Liver (tissue), 9 donors: ENCODE measurements around the gene SETX. TPM values are rescaled to one million over a fixed set of nuclear protein-coding genes. Genes with fewer than 3 reads are reported as not detected.

Experiments
- DNase-seq: peaks from one replicate; pipeline ENCODE4 v3.0.0-alpha.2; 2017; ENCODE audit warnings: low spot score
- H3K27ac ChIP-seq, 2 donors: one replicate each; pipeline ENCODE4 v1.7.0; 2013; ENCODE audit warnings: inconsistent platforms in 2 of 2, low read length in 2 of 2, control low read depth in 1 of 2, low read depth in 1 of 2, mild to moderate bottlenecking in 1 of 2
- H3K27me3 ChIP-seq, 4 donors: one replicate each; pipeline versions ENCODE4 v1.6.1 to v1.7.0; 2013; ENCODE audit warnings: low read length in 3 of 4, inconsistent platforms in 1 of 4, mild to moderate bottlenecking in 1 of 4, moderate library complexity in 1 of 4; ENCODE audit not compliant: control insufficient read depth in 4 of 4, insufficient read depth in 4 of 4
- H3K36me3 ChIP-seq, 4 donors: one replicate each; pipeline versions ENCODE4 v1.6.1 to v1.7.0; 2013; ENCODE audit warnings: low read length in 3 of 4, mild to moderate bottlenecking in 3 of 4, low read depth in 1 of 4, moderate library complexity in 1 of 4; ENCODE audit not compliant: control insufficient read depth in 4 of 4, insufficient read depth in 3 of 4
- H3K4me1 ChIP-seq, 4 donors: one replicate each; pipeline versions ENCODE4 v1.6.1 to v1.7.0; 2013; ENCODE audit warnings: low read length in 3 of 4, mild to moderate bottlenecking in 3 of 4, moderate library complexity in 1 of 4; ENCODE audit not compliant: control insufficient read depth in 4 of 4, insufficient read depth in 4 of 4
- H3K4me3 ChIP-seq, 3 donors: one replicate each; pipeline versions ENCODE4 v1.6.1 to v1.7.0; 2013; ENCODE audit warnings: low read length in 3 of 3, control low read depth in 1 of 3, low read depth in 1 of 3, mild to moderate bottlenecking in 1 of 3
- H3K9ac ChIP-seq, 2 donors: one replicate each; pipeline ENCODE4 v1.7.0; 2013; ENCODE audit warnings: low read length in 2 of 2, mild to moderate bottlenecking in 2 of 2, moderate library complexity in 2 of 2, control low read depth in 1 of 2, low read depth in 1 of 2
- H3K9me3 ChIP-seq, 4 donors: one replicate each; pipeline versions ENCODE4 v1.6.1 to v1.7.0; 2013; ENCODE audit warnings: low read length in 3 of 4; ENCODE audit not compliant: control insufficient read depth in 4 of 4
- ATF3 ChIP-seq: IDR thresholded peaks from 2 replicates; pipeline ENCODE4 v1.6.1; 2016; ENCODE audit warnings: antibody characterized with exemption
- CTCF ChIP-seq: fragments of 150-350 bp; IDR thresholded peaks from 2 replicates; pipeline ENCODE4 v1.5.1; 2017; ENCODE audit warnings: improper control_type of control experiment, low read depth, low read length; ENCODE audit not compliant: missing input control
- EGR1 ChIP-seq, 2 donors: IDR thresholded peaks; 2 replicates each; pipeline ENCODE4 v1.6.1; 2016 to 2018; ENCODE audit warnings: antibody characterized with exemption in 2 of 2, low read depth in 2 of 2
- FOXA1 ChIP-seq: IDR thresholded peaks from 2 replicates; pipeline ENCODE4 v1.6.1; 2016; ENCODE audit warnings: antibody characterized with exemption
- FOXA2 ChIP-seq: IDR thresholded peaks from 2 replicates; pipeline ENCODE4 v1.6.1; 2016; ENCODE audit warnings: antibody characterized with exemption
- GABPA ChIP-seq, 2 donors: IDR thresholded peaks in 1 of 2; conservative IDR thresholded peaks in 1 of 2; 2 replicates each; pipeline ENCODE4 v1.6.1; 2016; ENCODE audit warnings: antibody characterized with exemption in 2 of 2, mild to moderate bottlenecking in 1 of 2, moderate library complexity in 1 of 2
- HNF4A ChIP-seq, 2 donors: conservative IDR thresholded peaks; 2 replicates each; pipeline ENCODE4 v1.6.1; 2016; ENCODE audit warnings: antibody characterized with exemption in 2 of 2, mild to moderate bottlenecking in 2 of 2
- HNF4G ChIP-seq: IDR thresholded peaks from 2 replicates; pipeline ENCODE4 v1.6.1; 2016; ENCODE audit warnings: antibody characterized with exemption
- JUND ChIP-seq, 2 donors: IDR thresholded peaks; 2 replicates each; pipeline ENCODE4 v1.6.1; 2016; ENCODE audit warnings: antibody characterized with exemption in 2 of 2
- MAX ChIP-seq: IDR thresholded peaks from 2 replicates; pipeline ENCODE4 v1.6.1; 2016; ENCODE audit warnings: antibody characterized with exemption
- NR2F2 ChIP-seq: IDR thresholded peaks from 2 replicates; pipeline ENCODE4 v1.6.1; 2016; ENCODE audit warnings: antibody characterized with exemption
- RAD21 ChIP-seq, 2 donors: IDR thresholded peaks; 2 replicates each; pipeline ENCODE4 v1.6.1; 2016; ENCODE audit warnings: antibody characterized with exemption in 2 of 2, mild to moderate bottlenecking in 2 of 2
- REST ChIP-seq: IDR thresholded peaks from 2 replicates; pipeline ENCODE4 v1.6.1; 2016; ENCODE audit warnings: antibody characterized with exemption, mild to moderate bottlenecking
- RXRA ChIP-seq, 2 donors: IDR thresholded peaks; 2 replicates each; pipeline ENCODE4 v1.6.1; 2017 to 2018; ENCODE audit warnings: antibody characterized with exemption in 2 of 2, mild to moderate bottlenecking in 1 of 2
- TAF1 ChIP-seq: conservative IDR thresholded peaks from 2 replicates; pipeline ENCODE4 v1.6.1; 2016; ENCODE audit warnings: antibody characterized with exemption, mild to moderate bottlenecking
- YY1 ChIP-seq: IDR thresholded peaks from 2 replicates; pipeline ENCODE4 v1.6.1; 2016; ENCODE audit warnings: antibody characterized with exemption, mild to moderate bottlenecking
- ZBTB33 ChIP-seq: IDR thresholded peaks from 2 replicates; pipeline ENCODE4 v1.6.1; 2016; ENCODE audit warnings: antibody characterized with exemption
- WGBS: extraction: QIAGEN DNeasy Blood & Tissue Kit; methylation state at CpG from one replicate; pipeline ENCODE4 v1.1.7; 2013; 5-methylcytosine and 5-hydroxymethylcytosine counted together
- polyA plus RNA-seq, 2 donors: library from polyadenylated mRNA; stranded (reverse) in 1 of 2; unstranded in 1 of 2; fragments of 200-250 nt in 1 of 2; fragments of >200 nt in 1 of 2; fragmentation: Nextera tagmentation in 1 of 2; extraction: Ambion mirVana in 1 of 2; gene quantifications; one replicate each; pipeline versions ENCODE4 v1.2.1 to v1.2.3, GENCODE V29; 2013 to 2015
- total RNA-seq, 2 donors: library from RNA; depleted of rRNA; stranded (reverse); fragments of >200 nt; gene quantifications; one replicate each; pipeline ENCODE4 v1.2.3, GENCODE V29; 2014
- donor health status: healthy.
- donor health status: healthy.
- donor health status: healthy.
- donor health status: healthy.
- donor health status: healthy.

The SETX gene
- total and polyA plus RNA-seq, 4 donors = 8.6 to 60.2 (median 19.6) TPM

- H3K9ac ChIP-seq = no peak overlapping the region
- no peaks in the 10 kb centered on the region for H3K4me1 ChIP-seq
- H3K36me3 ChIP-seq = no peaks in the 10 kb centered on the region
- no peaks in the 10 kb centered on the region for H3K9me3 ChIP-seq
- peak overlapping the region; percentile 7 to 20 for H3K27ac ChIP-seq
- 77% methylated on average over 10 of the region's 10 CpGs for WGBS
- peaks cover 0 to 4% (median 0%) of the 10 kb centered on the region in 4 donors for H3K27me3 ChIP-seq
- TF ChIP-seq HNF4G = no peak
- no peak for TF ChIP-seq FOXA2
- TF ChIP-seq CTCF = no peak
- no peak for TF ChIP-seq EGR1 (IDR thresholded peaks at IDR 0.05; ENCODE audit: low read depth in 2 of 2)
- DNase-seq = no peak
- no peak overlapping the region for H3K4me3 ChIP-seq
Measured at GRCh38 chr9:132216861-132217619, 137.7 kb downstream of the SETX start.

- no peak for TF ChIP-seq ATF3
- no peak overlapping the region for H3K4me3 ChIP-seq
- no peak overlapping the region for H3K9ac ChIP-seq
- H3K9me3 ChIP-seq = no peaks in the 10 kb centered on the region
- DNase-seq = no peak
- no peaks in the 10 kb centered on the region for H3K36me3 ChIP-seq
- no peak overlapping the region for H3K27ac ChIP-seq
- H3K4me1 ChIP-seq = no peaks in the 10 kb centered on the region
- H3K27me3 ChIP-seq = peaks cover 0 to 5% (median 2%) of the 10 kb centered on the region in 4 donors
- WGBS = 33% methylated on average over 18 of the region's 18 CpGs
Measured at GRCh38 chr9:132214027-132214622, 140.7 kb downstream of the SETX start.

DNA sequence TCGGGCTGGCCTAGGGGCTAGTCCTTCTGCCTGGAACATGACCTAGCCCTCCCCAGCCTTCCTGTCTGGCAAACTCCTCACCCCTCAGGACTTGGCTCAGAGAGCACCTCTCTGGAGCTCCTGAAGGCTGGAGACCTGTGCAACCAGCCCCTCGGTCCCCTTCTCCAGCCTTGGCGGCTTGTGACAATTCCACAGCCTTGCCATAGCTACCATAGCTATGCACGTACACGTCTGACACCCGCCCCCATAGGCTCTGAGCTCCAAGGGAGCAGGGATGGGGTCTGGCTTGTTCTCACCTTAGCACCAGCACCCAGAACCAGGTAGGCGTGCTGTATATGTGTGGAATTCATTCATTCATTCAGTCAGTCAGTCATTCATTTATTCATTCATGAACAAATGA is 143.2 kb downstream of the SETX start:
- no peak overlapping the region for H3K4me3 ChIP-seq
- TF ChIP-seq RXRA (IDR thresholded peaks at IDR 0.05) (no peak), CTCF (no peak), YY1 (no peak), HNF4G (no peak), FOXA2 (no peak), HNF4A (conservative IDR thresholded peaks at IDR 0.05) (no peak), NR2F2 (no peak), RAD21 (IDR thresholded peaks at IDR 0.05) (no peak), JUND (IDR thresholded peaks at IDR 0.05) (no peak), MAX (no peak), TAF1 (no peak), ZBTB33 (no peak), REST (no peak), FOXA1 (no peak), GABPA (IDR thresholded peaks at IDR 0.05 in 1 of 2, conservative IDR thresholded peaks at IDR 0.05 in 1 of 2) (no peak)
- H3K36me3 ChIP-seq = no peaks in the 10 kb centered on the region
- no peak for DNase-seq
- no peaks in the 10 kb centered on the region for H3K4me1 ChIP-seq
- H3K27me3 ChIP-seq = peaks cover 0 to 5% (median 2%) of the 10 kb centered on the region in 4 donors
- no peak overlapping the region for H3K9ac ChIP-seq
- H3K27ac ChIP-seq = no peak overlapping the region
- H3K9me3 ChIP-seq = no peaks in the 10 kb centered on the region
- 83% methylated on average over 7 of the region's 7 CpGs for WGBS
